Tibial nerve (tissue), 4 donors: ENCODE data around the gene MCC. TPM values are rescaled to one million over a fixed set of nuclear protein-coding genes. Genes with fewer than 3 reads are reported as not detected.

Experiments
- DNase-seq, 2 donors: peaks; one replicate each; pipeline ENCODE4 v3.0.0-alpha.2; 2019; ENCODE audit warnings: low spot score in 2 of 2
- H3K27ac ChIP-seq, 4 donors: fragments of 200-600 bp; sonication (generic) in 3 of 4; one replicate each; pipeline ENCODE4 v1.5.1; 2017 to 2019; ENCODE audit warnings: mild to moderate bottlenecking in 1 of 4
- H3K27me3 ChIP-seq, 2 donors: fragments of 200-600 bp; sonication (generic) in 1 of 2; one replicate each; pipeline versions ENCODE4 v1.5.1 to v1.6.0; 2017 to 2019
- H3K36me3 ChIP-seq, 3 donors: fragments of 200-600 bp; sonication (generic); one replicate each; pipeline ENCODE4 v1.5.1; 2018 to 2019
- H3K4me1 ChIP-seq, 4 donors: fragments of 200-600 bp; sonication (generic) in 3 of 4; one replicate each; pipeline ENCODE4 v1.5.1; 2017 to 2019
- H3K4me3 ChIP-seq, 4 donors: fragments of 200-600 bp; sonication (generic) in 3 of 4; one replicate each; pipeline ENCODE4 v1.5.1; 2017 to 2019; ENCODE audit warnings: mild to moderate bottlenecking in 1 of 4, moderate library complexity in 1 of 4
- H3K9me3 ChIP-seq, 4 donors: fragments of 200-600 bp; sonication (generic) in 3 of 4; one replicate each; pipeline ENCODE4 v1.5.1; 2017 to 2019
- EP300 ChIP-seq, 2 donors: sonication (generic); formaldehyde crosslinking; IDR thresholded peaks; one replicate each; pipeline ENCODE4 v1.6.1; 2017; ENCODE audit warnings: antibody characterized with exemption in 2 of 2, mild to moderate bottlenecking in 1 of 2
- POLR2A ChIP-seq, 2 donors: fragments of 450-650 bp; IDR thresholded peaks; one replicate each; pipeline ENCODE4 v1.6.1; 2017; ENCODE audit warnings: antibody characterized with exemption in 2 of 2, mild to moderate bottlenecking in 2 of 2, moderate library complexity in 2 of 2
- WGBS, 2 donors: methylation state at CpG; one replicate each; pipeline ENCODE4 v1.1.5; 2018; 5-methylcytosine and 5-hydroxymethylcytosine counted together
- total RNA-seq, 4 donors: library from RNA; depleted of rRNA; stranded (reverse); fragments of >200 nt; gene quantifications; one replicate each; pipeline ENCODE4 v1.1.0, GENCODE V29; 2016
- TF ChIP-seq, protein P1 (sequence below), 5 experiments: fragments of 200-600 bp in 3 of 5; fragments of 450-650 bp in 2 of 5; sonication (generic) in 3 of 5; IDR thresholded peaks; one replicate each; pipeline ENCODE4 v1.5.1; 2016 to 2019; ENCODE audit warnings: antibody characterized with exemption in 5 of 5, mild to moderate bottlenecking in 3 of 5, moderate library complexity in 2 of 5

MCC gene
- total RNA-seq, 4 donors from 2014 or later = 55.5 to 122 (median 80.9) TPM

DNA sequence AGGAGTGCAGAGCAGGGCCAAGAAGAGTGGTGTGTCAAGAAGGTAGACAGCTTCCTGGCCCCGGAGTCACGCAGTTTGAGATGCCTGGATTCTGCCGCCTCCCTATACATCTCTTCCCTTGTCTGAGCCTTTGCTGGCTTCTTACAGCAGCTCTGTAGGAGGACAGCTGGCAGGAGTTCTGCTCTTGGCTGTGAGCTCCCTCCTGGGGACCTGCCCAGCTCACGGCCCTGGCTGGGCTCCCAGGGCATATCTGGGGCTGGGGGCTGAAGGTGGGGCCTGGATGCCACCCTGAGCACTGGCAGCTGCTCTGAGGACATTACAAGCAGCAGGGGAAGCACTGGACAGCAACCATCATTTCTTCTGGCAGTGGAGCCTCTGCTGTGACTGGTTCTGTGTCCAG is 52.7 kb downstream of the MCC start:
- Histone ChIP-seq H3K4me1 (no peaks in the 10 kb centered on the region), H3K9me3 (no peaks in the 10 kb centered on the region), H3K27ac (no peak overlapping the region), H3K36me3 (no peaks in the 10 kb centered on the region), H3K4me3 (no peak overlapping the region), H3K27me3 (no peaks in the 10 kb centered on the region)
- DNase-seq = no peak
- WGBS, 2 donors = 74 to 87% methylated on average over 4 of the region's 4 CpGs
- TF ChIP-seq EP300 (IDR thresholded peaks at IDR 0.05) = no peak
- TF ChIP-seq, protein P1, sequence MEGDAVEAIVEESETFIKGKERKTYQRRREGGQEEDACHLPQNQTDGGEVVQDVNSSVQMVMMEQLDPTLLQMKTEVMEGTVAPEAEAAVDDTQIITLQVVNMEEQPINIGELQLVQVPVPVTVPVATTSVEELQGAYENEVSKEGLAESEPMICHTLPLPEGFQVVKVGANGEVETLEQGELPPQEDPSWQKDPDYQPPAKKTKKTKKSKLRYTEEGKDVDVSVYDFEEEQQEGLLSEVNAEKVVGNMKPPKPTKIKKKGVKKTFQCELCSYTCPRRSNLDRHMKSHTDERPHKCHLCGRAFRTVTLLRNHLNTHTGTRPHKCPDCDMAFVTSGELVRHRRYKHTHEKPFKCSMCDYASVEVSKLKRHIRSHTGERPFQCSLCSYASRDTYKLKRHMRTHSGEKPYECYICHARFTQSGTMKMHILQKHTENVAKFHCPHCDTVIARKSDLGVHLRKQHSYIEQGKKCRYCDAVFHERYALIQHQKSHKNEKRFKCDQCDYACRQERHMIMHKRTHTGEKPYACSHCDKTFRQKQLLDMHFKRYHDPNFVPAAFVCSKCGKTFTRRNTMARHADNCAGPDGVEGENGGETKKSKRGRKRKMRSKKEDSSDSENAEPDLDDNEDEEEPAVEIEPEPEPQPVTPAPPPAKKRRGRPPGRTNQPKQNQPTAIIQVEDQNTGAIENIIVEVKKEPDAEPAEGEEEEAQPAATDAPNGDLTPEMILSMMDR (IDR thresholded peaks at IDR 0.05) = no peak
- TF ChIP-seq POLR2A (IDR thresholded peaks at IDR 0.05) = no peak

DNA sequence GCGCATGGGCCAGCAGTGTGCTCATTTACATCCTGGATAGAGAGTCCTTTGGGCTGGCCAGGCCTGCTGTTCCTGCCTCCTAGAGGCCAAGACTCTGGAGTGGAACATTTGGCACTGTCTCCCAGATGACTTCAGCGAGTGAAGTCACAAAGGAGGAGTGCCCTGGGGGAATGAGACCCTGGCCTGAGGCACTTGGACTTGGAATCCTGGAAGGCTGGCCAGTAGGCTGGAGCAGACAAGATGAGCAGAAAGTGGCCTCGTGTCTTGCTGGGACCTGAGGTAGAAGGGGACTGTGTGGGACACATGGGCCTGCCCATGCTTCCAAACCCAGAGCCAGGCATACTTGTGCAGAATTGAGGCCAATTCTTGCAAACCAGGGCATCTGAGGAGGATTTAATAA is 53.4 kb downstream of the MCC start, which contains the start of gene TSSK1B:
TSSK1B (minus strand) TSS at position 101 of the 400 bp plus-strand sequence. CDS start 150 bp downstream, outside the sequence.
- H3K9me3 ChIP-seq = no peaks in the 10 kb centered on the region
- TF ChIP-seq, protein P1 (IDR thresholded peaks at IDR 0.05) = no peak
- TF ChIP-seq POLR2A (IDR thresholded peaks at IDR 0.05) (no peak), EP300 (IDR thresholded peaks at IDR 0.05) (no peak)
- 93 to 95% methylated on average over 3 of the region's 3 CpGs for WGBS, 2 donors
- DNase-seq = no peak
- no peak within 1 kb of the TSS for H3K4me3 ChIP-seq
- no peak within 1 kb of the TSS for H3K27ac ChIP-seq
- no peaks in the 10 kb centered on the region for H3K27me3 ChIP-seq
- no peaks in the 10 kb centered on the region for H3K4me1 ChIP-seq
- H3K36me3 ChIP-seq = no peaks in the 10 kb centered on the region

DNA sequence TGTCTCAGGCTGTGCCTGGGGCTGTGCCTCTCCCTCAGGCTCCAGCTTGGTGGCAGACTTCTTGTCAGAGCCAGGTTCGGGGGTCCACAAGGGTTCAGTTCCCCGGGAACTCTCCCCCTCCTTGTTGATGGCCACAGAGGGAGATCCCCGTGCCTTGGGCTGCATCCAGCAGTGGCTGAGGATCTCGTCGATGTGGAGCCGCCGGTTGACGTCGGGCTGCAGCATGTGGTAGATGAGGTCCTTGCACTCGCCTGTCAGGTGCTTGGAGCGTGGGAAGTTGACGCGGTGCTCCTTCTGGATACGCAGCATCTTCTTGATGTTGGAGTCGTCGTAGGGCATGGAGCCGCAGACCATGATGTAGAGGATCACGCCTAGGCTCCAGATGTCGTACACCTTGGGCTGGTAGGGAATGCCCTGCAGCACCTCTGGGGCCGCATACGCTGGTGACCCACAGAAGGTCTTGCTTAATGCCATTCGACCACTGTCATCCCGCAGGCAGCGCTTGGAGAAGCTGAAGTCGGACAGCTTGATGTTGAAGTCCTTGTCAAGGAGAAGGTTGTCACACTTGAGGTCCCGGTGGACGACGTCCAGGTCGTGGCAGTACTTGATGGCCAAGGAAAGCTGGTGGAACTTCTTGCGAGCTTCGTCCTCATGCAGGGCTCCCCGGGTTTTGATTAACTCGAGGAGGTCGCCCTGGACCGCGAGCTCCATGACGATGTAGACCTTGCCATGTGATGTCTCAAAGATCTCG is 54.2 kb downstream of the MCC start:
- H3K4me3 ChIP-seq = no peak overlapping the region
- no peak overlapping the region for H3K27ac ChIP-seq
- no peaks in the 10 kb centered on the region for H3K4me1 ChIP-seq
- H3K27me3 ChIP-seq = no peaks in the 10 kb centered on the region
- TF ChIP-seq, protein P1 (IDR thresholded peaks at IDR 0.05) = no peak
- TF ChIP-seq POLR2A (IDR thresholded peaks at IDR 0.05) = no peak
- no peak for TF ChIP-seq EP300 (IDR thresholded peaks at IDR 0.05)
- 97 to 98% methylated on average over 34 to 36 of the region's 38 CpGs for WGBS, 2 donors
- H3K9me3 ChIP-seq = no peaks in the 10 kb centered on the region
- no peak for DNase-seq
- H3K36me3 ChIP-seq = no peaks in the 10 kb centered on the region

DNA sequence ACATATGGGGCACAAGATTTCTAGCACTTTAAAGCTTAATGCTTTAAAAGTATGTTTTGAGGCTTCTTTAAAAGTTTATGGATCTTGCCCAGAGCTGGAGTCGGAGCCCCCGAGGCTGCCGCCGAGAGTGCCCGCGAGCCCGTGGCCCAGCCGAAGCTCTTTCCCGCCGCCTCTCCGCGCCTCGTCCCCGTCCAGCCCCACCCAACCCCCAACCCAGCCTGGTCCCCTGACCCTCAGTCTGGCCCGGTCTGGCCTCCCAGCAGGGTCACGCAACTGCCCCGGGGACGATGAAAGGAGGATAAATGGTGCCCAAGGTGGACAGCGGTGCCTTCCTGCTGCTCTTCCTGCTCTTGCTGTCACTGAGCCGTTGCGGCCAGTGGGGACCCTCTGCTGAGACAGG is 55.2 kb downstream of the MCC start:
- Histone ChIP-seq H3K36me3 (no peaks in the 10 kb centered on the region), H3K27ac (no peak overlapping the region), H3K4me1 (no peaks in the 10 kb centered on the region), H3K4me3 (no peak overlapping the region), H3K27me3 (no peaks in the 10 kb centered on the region), H3K9me3 (no peaks in the 10 kb centered on the region)
- DNase-seq = no peak
- TF ChIP-seq EP300 (IDR thresholded peaks at IDR 0.05) = no peak
- no peak for TF ChIP-seq POLR2A (IDR thresholded peaks at IDR 0.05)
- WGBS, 2 donors = 93 to 94% methylated on average over 21 of the region's 21 CpGs

DNA sequence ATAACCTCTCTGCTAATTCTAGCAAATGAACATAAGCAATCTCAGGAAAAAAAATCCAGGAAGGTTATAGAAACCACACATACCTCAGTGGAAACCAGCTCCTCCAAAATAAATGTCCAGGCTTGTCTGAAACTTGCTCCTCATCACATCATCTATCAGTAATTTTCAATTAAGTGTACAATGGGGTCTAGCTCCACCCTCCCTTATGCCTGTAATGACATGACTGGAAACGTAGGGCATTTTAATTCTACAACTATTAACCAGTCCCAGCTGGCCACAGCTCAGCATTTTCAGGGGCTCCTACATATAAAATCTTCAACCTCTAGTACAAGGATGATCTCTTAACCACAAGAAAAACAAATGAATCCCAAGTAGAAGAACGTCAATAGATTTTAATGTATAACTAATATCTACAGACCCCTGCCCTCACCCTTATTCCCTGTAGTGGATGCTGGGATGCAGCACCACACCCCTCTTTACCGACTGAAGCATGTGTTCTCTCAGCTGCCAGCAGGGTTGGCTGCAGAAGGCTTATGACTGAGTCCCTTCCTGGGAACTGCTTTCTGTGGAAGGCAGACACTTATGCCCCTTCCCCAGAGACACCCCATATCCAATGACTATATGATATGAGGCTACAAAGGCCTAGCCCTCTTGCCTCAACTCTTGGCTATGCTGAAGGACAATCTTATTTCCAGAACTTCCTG is 60.2 kb downstream of the MCC start:
- H3K9me3 ChIP-seq = no peaks in the 10 kb centered on the region
- H3K36me3 ChIP-seq = no peaks in the 10 kb centered on the region
- no peak overlapping the region for H3K27ac ChIP-seq
- no peak for DNase-seq
- no peak overlapping the region for H3K4me3 ChIP-seq
- H3K4me1 ChIP-seq = no peaks in the 10 kb centered on the region
- no peak for TF ChIP-seq EP300 (IDR thresholded peaks at IDR 0.05)
- no peak for TF ChIP-seq POLR2A (IDR thresholded peaks at IDR 0.05)
- TF ChIP-seq, protein P1 (IDR thresholded peaks at IDR 0.05) = no peak
- H3K27me3 ChIP-seq = no peaks in the 10 kb centered on the region
- WGBS, 2 donors = 64 to 66% methylated on average over 3 of the region's 3 CpGs
